Activated CD8-positive, alpha-beta memory T cell treated with anti-CD3 and anti-CD28 coated beads for 1 hour (primary cell): ENCODE measurements around the gene COL8A2.

ENCODE experiments used
- DNase-seq, 2 donors: peaks; one replicate each; pipeline ENCODE4 v3.0.0-alpha.2; 2020; ENCODE audit warnings: low read depth in 1 of 2; ENCODE audit errors: extremely low read depth in 1 of 2

The COL8A2 gene

DNA sequence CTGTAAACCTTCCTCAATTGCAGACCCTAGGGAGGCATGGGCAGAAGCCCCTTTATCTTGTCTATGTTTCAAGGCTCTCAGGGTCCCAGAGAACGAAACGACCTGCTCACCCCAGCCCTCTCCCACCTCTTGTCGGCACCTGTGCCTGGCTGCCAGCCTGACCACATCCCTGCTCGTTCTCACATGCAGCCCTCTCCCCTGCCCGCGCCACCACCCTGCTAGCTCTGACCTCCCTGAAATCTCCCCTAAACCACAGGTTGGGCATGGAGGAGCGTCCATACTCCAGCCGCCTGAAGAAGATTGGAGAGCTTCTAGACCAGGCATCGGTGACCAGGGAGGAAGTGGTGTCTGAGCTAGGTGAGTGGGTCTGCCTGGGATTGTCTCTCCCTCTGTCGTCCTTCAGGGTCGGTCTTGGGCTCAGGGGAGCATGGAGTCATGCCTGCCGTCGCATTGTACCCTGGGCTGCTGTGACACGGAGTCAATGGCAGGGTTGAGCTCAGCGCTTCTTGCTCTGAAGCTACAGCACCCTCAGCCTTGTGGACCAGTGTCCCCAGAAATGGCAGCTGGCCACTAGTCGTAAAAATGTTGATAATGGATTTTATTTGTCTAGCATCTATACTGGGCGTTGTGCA is 32.7 kb downstream of the COL8A2 start:
- DNase-seq = no peak

DNA sequence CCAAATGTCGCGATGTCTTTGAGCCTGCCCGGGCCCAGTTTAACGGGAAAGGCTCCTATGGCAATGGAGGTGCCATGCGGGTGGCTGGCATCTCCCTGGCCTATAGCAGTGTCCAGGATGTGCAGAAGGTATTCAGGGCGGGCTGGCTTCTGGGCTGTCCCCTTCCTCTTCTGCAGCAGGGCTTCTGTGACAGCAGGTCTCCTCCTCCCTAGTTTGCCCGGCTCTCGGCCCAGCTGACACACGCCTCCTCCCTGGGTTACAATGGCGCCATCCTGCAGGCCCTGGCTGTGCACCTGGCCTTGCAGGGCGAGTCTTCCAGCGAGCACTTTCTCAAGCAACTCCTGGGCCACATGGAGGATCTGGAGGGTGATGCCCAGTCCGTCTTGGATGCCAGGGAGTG is 33.3 kb downstream of the COL8A2 start:
- no peak for DNase-seq

- no peak for DNase-seq
Observed at GRCh38 chr1:36091141-36091540, 33.9 kb downstream of the COL8A2 start.

DNA sequence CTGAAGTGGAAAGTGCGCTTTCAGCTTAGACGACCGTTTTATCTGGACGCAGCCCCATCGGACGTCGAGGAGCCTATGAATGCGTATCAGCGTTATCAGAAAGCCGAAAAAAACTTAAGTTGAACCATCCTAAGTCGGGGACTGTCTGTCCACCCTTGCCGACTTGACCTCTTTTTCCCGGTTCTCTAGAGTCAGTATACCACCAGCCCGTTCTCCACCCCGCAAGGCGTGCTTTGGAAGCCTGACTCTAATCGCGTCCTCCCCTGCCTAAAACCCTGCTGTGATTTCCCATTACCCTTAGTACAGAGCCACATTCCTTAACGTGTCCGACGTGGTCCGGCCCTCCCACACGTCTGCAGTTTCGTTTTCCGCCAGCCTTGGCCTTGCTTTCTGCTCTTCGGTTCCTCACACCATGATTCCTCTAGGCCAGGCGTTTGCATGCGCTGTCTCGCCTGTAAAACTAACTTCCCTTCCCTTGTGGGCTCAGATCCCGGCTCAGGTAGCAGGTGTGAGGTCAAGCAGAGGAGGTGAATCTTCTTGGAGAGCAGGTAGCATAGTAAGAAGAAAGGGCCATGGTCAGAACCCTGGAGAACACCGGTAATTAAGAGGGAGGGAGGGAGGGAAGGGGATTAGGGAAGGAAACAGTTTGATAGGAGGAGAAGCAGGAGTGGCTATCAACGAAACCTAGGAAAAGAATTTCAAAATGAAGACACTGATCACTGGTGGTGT is 35.5 kb downstream of the COL8A2 start:
- DNase-seq = no peak

- DNase-seq = peak; percentile 71 to 84
Observed at GRCh38 chr1:36088577-36089392, 36.2 kb downstream of the COL8A2 start, which contains the start of gene ADPRS. Gene ADPRS (plus strand): TSS chr1:36088892. CDS start chr1:36088905, 13 bp downstream.

GRCh38 chr1:36088265-36088576 is 36.8 kb downstream of the COL8A2 start:
- DNase-seq = no peak

DNA sequence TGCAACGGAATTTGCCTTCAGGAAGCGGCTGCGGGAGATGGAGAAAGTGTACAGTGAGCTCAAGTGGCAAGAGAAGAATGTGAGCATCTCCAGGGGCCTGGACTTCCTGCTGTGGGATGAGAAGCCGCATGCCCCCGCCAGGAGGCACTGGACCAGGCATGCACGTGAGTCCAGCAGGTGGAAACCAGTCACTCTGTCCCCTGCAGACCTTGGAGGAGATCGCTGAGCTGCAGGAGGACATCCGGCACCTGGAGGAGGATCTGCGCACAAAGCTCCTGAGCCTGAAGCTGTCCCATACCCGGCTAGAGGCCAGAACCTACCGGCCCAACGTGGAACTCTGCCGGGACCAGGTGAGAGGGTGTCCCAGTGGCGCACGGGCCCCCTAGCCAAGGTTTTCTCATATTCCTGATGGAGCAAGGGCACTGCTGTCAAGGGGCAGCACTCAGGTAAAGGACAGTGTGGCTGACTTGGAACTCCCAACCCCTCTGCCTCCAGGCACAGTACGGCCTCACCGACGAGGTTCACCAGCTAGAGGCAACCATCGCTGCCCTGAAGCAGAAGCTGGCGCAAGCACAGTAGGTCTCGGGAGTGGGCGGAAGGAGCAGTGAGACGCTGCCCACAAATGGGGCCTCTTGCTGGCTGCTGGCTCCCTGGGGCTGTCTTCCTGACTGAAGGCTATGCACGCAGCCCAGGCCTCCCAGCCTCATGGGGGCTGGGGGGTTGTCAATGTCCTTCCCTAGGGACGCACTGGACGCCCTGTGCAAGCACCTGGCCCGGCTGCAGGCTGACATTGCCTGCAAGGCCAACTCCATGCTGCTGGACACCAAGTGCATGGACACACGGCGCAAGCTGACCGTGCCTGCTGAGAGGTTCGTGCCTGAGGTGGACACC is 37.5 kb downstream of the COL8A2 start:
- DNase-seq = no peak

DNA sequence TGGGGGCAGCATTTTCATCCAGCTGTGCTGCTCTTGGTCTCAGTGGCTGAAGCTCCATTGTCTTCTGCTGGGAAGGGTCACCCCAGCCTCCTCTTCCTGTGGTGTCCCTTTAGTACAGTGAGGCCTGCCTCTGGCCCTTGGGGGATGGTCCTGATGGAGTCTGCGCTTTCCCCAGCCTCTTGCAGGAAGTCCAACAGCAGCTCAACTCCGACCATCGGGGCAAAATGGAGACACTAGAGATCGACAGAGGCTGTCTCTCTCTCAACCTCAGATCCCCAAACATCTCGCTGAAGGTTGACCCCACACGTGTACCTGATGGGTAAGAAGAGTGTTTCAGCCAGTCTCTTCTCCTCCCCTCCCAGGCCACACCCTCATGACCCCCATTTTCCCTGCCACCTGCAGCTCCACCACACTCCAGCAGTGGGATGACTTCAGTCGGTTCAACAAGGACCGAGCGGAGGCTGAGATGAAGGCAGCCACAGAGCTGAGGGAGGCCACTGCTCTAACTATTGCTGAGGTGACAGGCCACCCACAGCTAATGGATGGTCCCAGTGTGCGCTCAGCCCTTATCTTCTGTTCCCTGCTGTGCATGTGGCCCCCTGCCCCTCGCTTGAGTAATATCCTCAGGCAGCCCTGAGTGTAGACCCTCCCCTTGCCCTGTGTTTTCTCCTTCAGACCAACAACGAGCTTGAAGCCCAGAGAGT is 38.3 kb downstream of the COL8A2 start:
- DNase-seq = no peak

DNA sequence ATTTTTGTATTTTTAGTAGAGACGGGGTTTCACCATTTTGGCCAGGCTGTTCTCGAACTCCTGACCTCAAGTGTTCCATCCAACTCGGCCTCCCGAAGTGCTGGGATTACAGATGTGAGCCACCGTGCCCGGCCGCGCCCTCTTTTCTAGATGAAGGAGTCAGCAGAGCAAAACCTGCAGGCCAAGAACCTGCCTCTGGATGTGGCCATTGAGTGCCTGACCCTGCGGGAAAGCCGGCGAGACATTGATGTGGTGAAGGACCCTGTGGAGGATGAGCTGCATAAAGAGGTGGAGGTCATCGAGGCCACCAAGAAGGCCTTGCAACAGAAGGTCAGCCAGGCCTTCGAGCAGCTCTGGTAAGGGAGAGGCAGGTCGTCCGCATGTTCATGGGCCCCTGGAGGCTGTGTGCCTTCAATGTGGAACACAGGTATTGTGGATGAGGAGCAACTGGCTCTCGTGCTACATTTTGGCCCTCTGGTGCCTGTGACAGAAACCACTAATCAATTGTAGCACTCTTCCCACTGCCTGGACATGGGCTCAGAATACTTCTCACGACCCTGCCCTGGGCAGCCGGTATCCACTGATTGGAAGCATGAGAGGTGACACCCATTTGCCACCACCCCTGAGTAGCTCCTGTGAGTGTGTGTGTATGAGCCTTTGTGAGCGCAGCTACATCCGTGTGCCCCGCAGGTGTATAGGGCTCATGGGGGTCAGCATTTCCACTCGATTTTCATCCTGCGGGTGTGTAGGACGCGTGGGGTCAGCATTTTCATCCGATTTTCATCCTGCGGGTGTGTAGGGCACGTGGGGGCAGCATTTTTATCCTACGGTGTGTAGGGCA is 39.1 kb downstream of the COL8A2 start:
- DNase-seq = no peak

DNA sequence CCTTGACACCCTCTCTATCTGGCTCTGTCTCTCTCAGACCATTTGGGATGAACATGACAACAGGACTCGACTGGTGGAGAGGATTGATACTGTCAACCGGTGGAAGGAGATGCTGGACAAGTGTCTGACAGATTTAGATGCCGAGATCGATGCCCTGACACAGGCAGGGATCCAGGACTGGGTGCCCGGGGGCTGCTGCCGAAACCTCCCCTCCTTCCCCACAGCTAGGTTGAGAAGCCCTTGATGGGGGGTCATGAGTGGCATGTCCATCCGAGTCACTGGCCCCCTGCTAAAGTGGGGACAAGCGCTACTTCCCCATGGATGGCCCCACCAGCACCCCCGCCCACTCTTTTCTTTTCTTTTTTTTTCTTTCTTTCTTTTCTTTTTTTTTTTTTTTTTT is 39.9 kb downstream of the COL8A2 start:
- no peak for DNase-seq

DNA sequence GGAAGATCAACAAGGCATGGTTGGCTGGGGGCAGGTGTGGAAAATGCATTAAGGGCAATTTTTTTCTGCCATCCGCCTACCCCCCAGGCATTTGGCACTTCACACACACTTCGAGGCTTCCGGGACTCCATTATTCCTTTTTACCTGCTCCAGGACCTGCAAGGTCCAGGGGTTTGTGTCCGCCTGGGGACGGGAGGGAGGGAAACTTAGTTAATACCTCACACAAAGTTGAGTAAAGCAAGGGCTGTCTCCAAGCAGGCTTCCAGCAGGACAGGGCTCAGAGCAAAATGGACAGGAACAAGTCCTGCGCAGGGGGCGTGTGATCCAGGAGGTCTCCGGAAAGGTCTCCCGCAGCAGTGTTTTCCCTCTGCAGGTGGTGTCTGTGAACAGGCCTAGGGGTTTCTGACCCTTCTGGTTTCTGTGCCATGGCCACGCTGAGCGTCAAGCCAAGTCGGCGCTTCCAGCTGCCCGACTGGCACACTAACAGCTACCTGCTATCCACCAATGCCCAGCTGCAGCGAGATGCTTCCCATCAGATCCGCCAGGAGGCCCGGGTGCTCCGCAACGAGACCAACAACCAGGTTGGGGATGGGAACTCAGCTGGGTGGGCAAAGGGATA is 40.4 kb downstream of the COL8A2 start:
- no peak for DNase-seq

DNA sequence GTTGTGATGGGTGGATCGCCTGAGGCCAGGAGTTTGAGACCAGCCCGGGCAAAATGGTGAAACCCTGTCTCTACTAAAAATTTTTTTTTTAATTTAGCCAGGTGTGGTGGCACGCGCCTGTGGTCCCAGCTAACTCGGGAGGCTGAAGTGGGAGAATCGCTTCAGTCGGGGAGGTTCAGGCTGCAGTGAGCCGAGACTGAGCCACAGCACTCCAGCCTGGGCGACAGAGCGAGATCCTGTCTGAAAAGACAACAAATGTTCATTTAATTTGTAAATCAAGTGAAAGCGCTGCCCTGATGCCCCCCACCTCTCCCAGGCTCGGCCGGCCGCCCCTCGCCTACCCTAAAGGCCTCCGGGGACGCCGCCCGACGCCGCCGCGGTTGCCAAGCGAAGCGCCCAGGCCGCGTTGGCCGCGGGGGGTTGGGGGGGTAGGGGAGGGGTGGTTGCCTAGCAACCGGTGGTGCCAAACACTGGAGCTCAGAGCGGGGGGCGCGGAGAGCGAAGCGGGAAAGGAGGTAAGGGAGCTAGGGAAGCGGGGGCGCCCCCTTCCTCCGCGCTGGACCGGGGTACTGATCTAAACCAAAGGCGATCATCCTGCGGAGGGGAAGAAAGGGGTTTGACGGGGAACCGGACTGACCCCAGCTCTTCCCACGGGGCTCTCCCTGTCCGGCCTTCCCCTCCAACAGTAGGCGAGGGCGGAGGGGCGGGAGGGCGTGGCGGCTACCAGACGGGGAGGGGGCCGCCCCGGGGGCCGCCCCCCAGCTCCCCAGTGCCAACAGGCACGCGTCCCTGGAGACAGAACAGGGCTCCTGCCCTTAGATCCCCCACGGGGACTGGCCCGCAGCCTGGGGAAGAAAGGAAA is 41.2 kb downstream of the COL8A2 start, which contains the start of gene TEKT2:
TEKT2 (plus strand) TSS at position 460 of the 862 bp plus-strand sequence. CDS start 828 bp downstream, outside the sequence.
- DNase-seq = no peak

- DNase-seq = no peak
Observed at GRCh38 chr1:36083219-36083618, 41.8 kb downstream of the COL8A2 start.

GRCh38 chr1:36081926-36082485 is 43.0 kb downstream of the COL8A2 start:
- no peak for DNase-seq

- DNase-seq = no peak
Observed at GRCh38 chr1:36080801-36081200, 44.2 kb downstream of the COL8A2 start.

DNA sequence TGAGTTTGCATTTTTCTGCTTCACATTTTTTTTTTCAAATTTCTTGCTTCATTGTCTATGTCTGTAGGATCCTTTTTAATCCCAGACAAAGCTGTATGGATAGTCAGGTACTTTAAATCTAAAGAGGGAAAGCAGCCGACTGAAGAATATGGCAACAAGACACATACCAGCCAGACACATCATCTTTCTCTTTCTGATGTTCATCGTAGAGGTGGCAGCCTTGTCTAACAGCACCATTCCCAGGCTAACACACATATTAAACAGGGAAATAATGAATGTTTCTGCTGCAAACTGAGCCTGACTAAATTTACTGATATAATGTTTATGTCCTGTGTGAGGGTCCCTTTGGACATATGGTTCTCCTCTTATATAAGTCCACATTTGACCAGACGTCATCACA is 44.8 kb downstream of the COL8A2 start:
- DNase-seq = no peak

DNA sequence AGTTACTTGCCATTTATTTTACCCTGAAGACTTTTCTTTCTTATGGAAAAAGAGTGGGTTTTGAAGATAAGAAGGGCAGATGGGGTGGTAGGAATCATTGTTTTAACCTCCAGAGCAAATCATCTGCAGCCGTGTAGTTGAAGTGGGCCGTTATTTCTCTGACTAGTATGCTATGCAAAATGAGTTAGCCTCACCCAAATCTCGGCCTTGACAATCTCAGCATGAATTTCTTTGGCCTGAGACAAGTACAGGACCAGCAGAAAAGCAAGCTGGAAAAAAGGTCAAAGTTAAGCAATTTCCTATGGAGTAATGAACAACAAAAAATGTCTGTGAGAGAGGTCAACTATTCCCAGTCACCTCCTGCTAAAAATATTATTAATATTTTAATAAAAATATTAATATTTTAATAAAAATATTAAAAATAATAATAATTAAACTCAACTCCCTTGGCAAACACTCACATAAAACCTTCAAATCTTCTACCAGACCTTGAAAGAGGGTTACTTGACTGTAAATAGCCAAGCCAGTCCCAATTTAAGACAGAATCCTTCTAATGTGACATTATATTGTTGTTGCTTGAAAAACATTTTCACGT is 47.9 kb downstream of the COL8A2 start:
- no peak for DNase-seq
